Mammary epithelial cell (primary cell): Measurements from ENCODE around the gene BID.
"Not testable (repeated sequence)": the region's sequence is repeated elsewhere in the genome, so short reads cannot be mapped to it uniquely, and the experiment has no call there.

Experiments used
- CTCF ChIP-seq, 2 donors: IDR thresholded peaks in 1 of 2; conservative IDR thresholded peaks in 1 of 2; 2 replicates each; pipeline ENCODE4 v1.5.1; 2011 to 2012; ENCODE audit warnings: inconsistent platforms in 2 of 2, low read length in 2 of 2, mild to moderate bottlenecking in 2 of 2, control low read depth in 1 of 2, low read depth in 1 of 2; ENCODE audit not compliant: insufficient read depth in 1 of 2; ENCODE audit errors: extremely low read depth in 1 of 2
- EZH2 ChIP-seq: IDR thresholded peaks from 2 replicates; pipeline ENCODE4 v1.6.1; 2012; ENCODE audit warnings: low read length, inconsistent platforms, borderline replicate concordance

- TF ChIP-seq EZH2; CTCF (conservative IDR thresholded peaks at IDR 0.05 in 1 of 2, IDR thresholded peaks at IDR 0.05 in 1 of 2; ENCODE audit: extremely low read depth in 1 of 2, insufficient read depth in 1 of 2, low read depth in 1 of 2, low read length in 2 of 2): not testable (repeated sequence)
Measured at GRCh38 chr22:17764852-17765251, 9.4 kb downstream of the BID start.
